ENCODE results near the gene TMEM17.
"Not testable (repeated sequence)": the region's sequence is repeated elsewhere in the genome, so short reads cannot be mapped to it uniquely, and the experiment has no call there.

TMEM17 gene

GRCh38 chr2:62524293-62524941 is 18.4 kb upstream of the TMEM17 start:
- no peak overlapping the region for H3K4me3 ChIP-seq (ENCODE audit: low read depth in 1 of 2, low read length in 2 of 2)
- H3K79me2 ChIP-seq (ENCODE audit: insufficient read depth, low read length): no peaks in the 10 kb centered on the region
- H3K9me3 ChIP-seq (ENCODE audit: insufficient read depth, low read length, severe bottlenecking): no peaks in the 10 kb centered on the region
- H3K27ac ChIP-seq (ENCODE audit: low read length): no peak overlapping the region
- H4K20me1 ChIP-seq (ENCODE audit: insufficient read depth, low read length): no peaks in the 10 kb centered on the region
- H3K4me1 ChIP-seq (ENCODE audit: insufficient read depth, low read length): no peaks in the 10 kb centered on the region
- H2AFZ ChIP-seq (ENCODE audit: low read depth, low read length): no peak overlapping the region
- no peak for ATAC-seq (ENCODE audit: insufficient read depth, low read depth)
- H3K4me2 ChIP-seq (ENCODE audit: insufficient read depth, low read length): no peak overlapping the region
- no peaks in the 10 kb centered on the region for H3K36me3 ChIP-seq (ENCODE audit: insufficient read depth, low read length)
- no peak for TF ChIP-seq CTCF (IDR thresholded peaks at IDR 0.05; ENCODE audit: borderline replicate concordance, extremely low read depth, low read length, poor library complexity, severe bottlenecking)
- TF ChIP-seq EZH2 (IDR thresholded peaks at IDR 0.05; ENCODE audit: borderline replicate concordance, low read depth, low read length, severe bottlenecking): no peak
- H3K27me3 ChIP-seq (ENCODE audit: insufficient read depth, low read length, poor library complexity): no peaks in the 10 kb centered on the region
- H3K9ac ChIP-seq (ENCODE audit: low read depth, low read length): no peak overlapping the region
- no peak for DNase-seq

- H3K9ac ChIP-seq (ENCODE audit: low read depth, low read length): not testable (repeated sequence)
These were observed 15.1 kb upstream of the TMEM17 start for GRCh38 chr2:62521061-62521460.

GRCh38 chr2:62512384-62512783 is 6.4 kb upstream of the TMEM17 start:
- no peak for TF ChIP-seq EZH2 (IDR thresholded peaks at IDR 0.05; ENCODE audit: borderline replicate concordance, low read depth, low read length, severe bottlenecking)
- TF ChIP-seq CTCF (IDR thresholded peaks at IDR 0.05; ENCODE audit: borderline replicate concordance, extremely low read depth, low read length, poor library complexity, severe bottlenecking): no peak
- Histone ChIP-seq H3K9me3 (ENCODE audit: insufficient read depth, low read length, severe bottlenecking) (no peaks in the 10 kb centered on the region), H3K27me3 (ENCODE audit: insufficient read depth, low read length, poor library complexity) (no peaks in the 10 kb centered on the region), H3K4me3 (ENCODE audit: low read depth in 1 of 2, low read length in 2 of 2) (no peak overlapping the region), H3K36me3 (ENCODE audit: insufficient read depth, low read length) (no peaks in the 10 kb centered on the region), H4K20me1 (ENCODE audit: insufficient read depth, low read length) (no peaks in the 10 kb centered on the region), H3K4me2 (ENCODE audit: insufficient read depth, low read length) (no peak overlapping the region), H3K27ac (ENCODE audit: low read length) (no peak overlapping the region), H3K9ac (ENCODE audit: low read depth, low read length) (no peak overlapping the region), H3K4me1 (ENCODE audit: insufficient read depth, low read length) (no peaks in the 10 kb centered on the region), H2AFZ (ENCODE audit: low read depth, low read length) (no peak overlapping the region), H3K79me2 (ENCODE audit: insufficient read depth, low read length) (no peaks in the 10 kb centered on the region)
- no peak for DNase-seq
- no peak for ATAC-seq (ENCODE audit: insufficient read depth, low read depth)

More at GRCh38 chr2:62521061-62521460, 15.1 kb upstream of the TMEM17 start:
- H3K36me3 ChIP-seq (ENCODE audit: insufficient read depth, low read length); H3K9me3 ChIP-seq (ENCODE audit: insufficient read depth, low read length, severe bottlenecking); H4K20me1 ChIP-seq (ENCODE audit: insufficient read depth, low read length); H3K4me2 ChIP-seq (ENCODE audit: insufficient read depth, low read length); H2AFZ ChIP-seq (ENCODE audit: low read depth, low read length); H3K4me3 ChIP-seq (ENCODE audit: low read depth in 1 of 2, low read length in 2 of 2); DNase-seq; H3K79me2 ChIP-seq (ENCODE audit: insufficient read depth, low read length); H3K27ac ChIP-seq (ENCODE audit: low read length); ATAC-seq (ENCODE audit: insufficient read depth, low read depth); H3K27me3 ChIP-seq (ENCODE audit: insufficient read depth, low read length, poor library complexity); H3K4me1 ChIP-seq (ENCODE audit: insufficient read depth, low read length): not testable (repeated sequence)

GRCh38 chr2:62511636-62512035 is 5.6 kb upstream of the TMEM17 start:
- no peaks in the 10 kb centered on the region for H3K27me3 ChIP-seq (ENCODE audit: insufficient read depth, low read length, poor library complexity)
- DNase-seq: no peak
- H3K9ac ChIP-seq (ENCODE audit: low read depth, low read length): no peak overlapping the region
- no peaks in the 10 kb centered on the region for H3K36me3 ChIP-seq (ENCODE audit: insufficient read depth, low read length)
- ATAC-seq (ENCODE audit: insufficient read depth, low read depth): no peak
- H3K27ac ChIP-seq (ENCODE audit: low read length): no peak overlapping the region
- H3K9me3 ChIP-seq (ENCODE audit: insufficient read depth, low read length, severe bottlenecking): no peaks in the 10 kb centered on the region
- no peak overlapping the region for H2AFZ ChIP-seq (ENCODE audit: low read depth, low read length)
- H3K4me3 ChIP-seq (ENCODE audit: low read depth in 1 of 2, low read length in 2 of 2): no peak overlapping the region
- no peak overlapping the region for H3K4me2 ChIP-seq (ENCODE audit: insufficient read depth, low read length)
- no peaks in the 10 kb centered on the region for H4K20me1 ChIP-seq (ENCODE audit: insufficient read depth, low read length)
- TF ChIP-seq EZH2 (IDR thresholded peaks at IDR 0.05; ENCODE audit: borderline replicate concordance, low read depth, low read length, severe bottlenecking): no peak
- H3K79me2 ChIP-seq (ENCODE audit: insufficient read depth, low read length): no peaks in the 10 kb centered on the region
- H3K4me1 ChIP-seq (ENCODE audit: insufficient read depth, low read length): no peaks in the 10 kb centered on the region
